Esophagus squamous epithelium (tissue), 5 donors: Measurements from ENCODE around the gene ANKHD1. TPM values are rescaled to one million over a fixed set of nuclear protein-coding genes. Genes with fewer than 3 reads are reported as not detected.

ENCODE experiments used
- DNase-seq: peaks from one replicate; lab custom pipeline; 2025; lab: John Stamatoyannopoulos, UW
- H3K27ac ChIP-seq, 4 donors: fragments of 200-600 bp; sonication (generic); one replicate each; pipeline ENCODE4 v1.5.1; 2016 to 2019; ENCODE audit warnings: mild to moderate bottlenecking in 1 of 4
- H3K27me3 ChIP-seq, 4 donors: fragments of 200-600 bp; sonication (generic); 1 replicate in 3 of 4; 2 replicates in 1 of 4; pipeline versions ENCODE4 v1.5.1 to v1.6.0; 2017 to 2021; ENCODE audit warnings: antibody characterized with exemption in 1 of 4
- H3K36me3 ChIP-seq, 3 donors: fragments of 200-600 bp; sonication (generic); one replicate each; pipeline ENCODE4 v1.5.1; 2016 to 2019
- H3K4me1 ChIP-seq, 3 donors: fragments of 200-600 bp; sonication (generic); one replicate each; pipeline ENCODE4 v1.5.1; 2017 to 2019
- H3K4me3 ChIP-seq, 4 donors: fragments of 200-600 bp; sonication (generic); 1 replicate in 3 of 4; 2 replicates in 1 of 4; pipeline ENCODE4 v1.5.1; 2016 to 2019; ENCODE audit warnings: mild to moderate bottlenecking in 2 of 4, moderate library complexity in 1 of 4
- H3K9me3 ChIP-seq, 3 donors: fragments of 200-600 bp; sonication (generic); one replicate each; pipeline ENCODE4 v1.5.1; 2016 to 2019
- CTCF ChIP-seq, 6 experiments: fragments of 450-650 bp in 4 of 6; fragments of 200-600 bp in 2 of 6; sonication (generic) in 2 of 6; IDR thresholded peaks; one replicate each; pipeline ENCODE4 v1.5.1; 2016 to 2019; ENCODE audit warnings: antibody characterized with exemption in 6 of 6, mild to moderate bottlenecking in 4 of 6, moderate library complexity in 4 of 6
- POLR2A ChIP-seq, 4 donors: fragments of 450-650 bp; IDR thresholded peaks; one replicate each; pipeline ENCODE4 v1.6.1; 2017; ENCODE audit warnings: antibody characterized with exemption in 4 of 4, mild to moderate bottlenecking in 4 of 4, moderate library complexity in 3 of 4
- WGBS, 2 donors: methylation state at CpG; one replicate each; pipeline ENCODE4 v1.1.5; 2018; 5-methylcytosine and 5-hydroxymethylcytosine counted together
- intact Hi-C: fragments of 100-400 bp; cut with DNase I; formaldehyde crosslinking; loops from one replicate; pipeline ENCODE4 v1.15.0; 2022
- total RNA-seq, 4 donors: library from RNA; depleted of rRNA; stranded (reverse); fragments of >200 nt; gene quantifications; one replicate each; pipeline ENCODE4 v1.1.0, GENCODE V29; 2016
- donor health status: DM: yes; HTN: yes; CAD: no.

ANKHD1 gene
- total RNA-seq, 4 donors from 2014 or later: 55.7 to 130 (median 87.2) TPM

- no peak for DNase-seq
- H3K27ac ChIP-seq: peak overlapping the region in 3 of 4 donors; percentile 68 to 83 (median 70)
- no peaks in the 10 kb centered on the region for H3K9me3 ChIP-seq
- 90 to 100% methylated on average over 1 of the region's 1 CpG for WGBS, 2 donors
- H3K27me3 ChIP-seq: no peaks in the 10 kb centered on the region
- intact Hi-C loops: no loop called here
- peaks cover 8 to 46% (median 14%) of the 10 kb centered on the region in 3 donors for H3K36me3 ChIP-seq
- H3K4me1 ChIP-seq: peaks cover 5 to 66% (median 36%) of the 10 kb centered on the region in 3 donors
- no peak for TF ChIP-seq CTCF (IDR thresholded peaks at IDR 0.05)
- TF ChIP-seq POLR2A (IDR thresholded peaks at IDR 0.05): no peak
- H3K4me3 ChIP-seq: no peak overlapping the region
Observed at GRCh38 chr5:140570488-140570887, 168.9 kb downstream of the ANKHD1 start.

- 59 to 60% methylated on average over 2 of the region's 5 CpGs for whole genome bisulfite sequencing, 2 donors
- TF ChIP-seq POLR2A (IDR thresholded peaks at IDR 0.05): no peak
- TF ChIP-seq CTCF (IDR thresholded peaks at IDR 0.05): no peak
- Histone ChIP-seq H3K27me3 (no peaks in the 10 kb centered on the region), H3K36me3 (peaks cover 8 to 44% (median 14%) of the 10 kb centered on the region in 3 donors), H3K4me3 (no peak overlapping the region), H3K4me1 (peaks cover 5 to 60% (median 30%) of the 10 kb centered on the region in 3 donors), H3K9me3 (no peaks in the 10 kb centered on the region), H3K27ac (peak overlapping the region in 3 of 4 donors; percentile 68 to 83 (median 70))
- DNase-seq: no peak
- intact Hi-C loops: no loop called here
Observed at GRCh38 chr5:140571105-140571504, 169.5 kb downstream of the ANKHD1 start.

- Histone ChIP-seq H3K4me3 (no peak overlapping the region), H3K27me3 (no peaks in the 10 kb centered on the region), H3K36me3 (peaks cover 0 to 18% (median 0%) of the 10 kb centered on the region in 3 donors), H3K4me1 (peaks cover 3 to 34% (median 6%) of the 10 kb centered on the region in 3 donors), H3K27ac (peak overlapping the region in 1 of 4 donors; percentile 20), H3K9me3 (no peaks in the 10 kb centered on the region)
- DNase-seq: no peak
- TF ChIP-seq CTCF (IDR thresholded peaks at IDR 0.05): no peak
- no peak for TF ChIP-seq POLR2A (IDR thresholded peaks at IDR 0.05)
- 94 to 96% methylated on average over 5 to 7 of the region's 7 CpGs for WGBS, 2 donors
- intact Hi-C loops: no loop called here
Observed at GRCh38 chr5:140573683-140574082, 172.1 kb downstream of the ANKHD1 start.

GRCh38 chr5:140574165-140574564 lies 172.5 kb downstream of the ANKHD1 start:
- H3K36me3 ChIP-seq: peaks cover 0 to 13% (median 0%) of the 10 kb centered on the region in 3 donors
- no peaks in the 10 kb centered on the region for H3K27me3 ChIP-seq
- no peaks in the 10 kb centered on the region for H3K9me3 ChIP-seq
- no peak for DNase-seq
- no peak overlapping the region for H3K4me3 ChIP-seq
- WGBS, 2 donors: 56 to 62% methylated on average over 3 of the region's 3 CpGs
- intact Hi-C loops: no loop called here
- TF ChIP-seq CTCF (IDR thresholded peaks at IDR 0.05): no peak
- TF ChIP-seq POLR2A (IDR thresholded peaks at IDR 0.05): no peak
- peaks cover 0 to 29% (median 4%) of the 10 kb centered on the region in 3 donors for H3K4me1 ChIP-seq
- no peak overlapping the region for H3K27ac ChIP-seq

GRCh38 chr5:140575309-140575708 lies 173.7 kb downstream of the ANKHD1 start:
- DNase-seq: no peak
- Histone ChIP-seq H3K27me3 (no peaks in the 10 kb centered on the region), H3K9me3 (no peaks in the 10 kb centered on the region), H3K4me3 (no peak overlapping the region), H3K27ac (no peak overlapping the region), H3K36me3 (peaks cover 0 to 5% (median 0%) of the 10 kb centered on the region in 3 donors), H3K4me1 (peaks cover 0 to 18% (median 4%) of the 10 kb centered on the region in 3 donors)
- intact Hi-C loops: no loop called here
- TF ChIP-seq POLR2A (IDR thresholded peaks at IDR 0.05): no peak
- peak in 5 of 6 experiments; percentile 11 to 49 (median 30) for TF ChIP-seq CTCF (IDR thresholded peaks at IDR 0.05)
- whole genome bisulfite sequencing, 2 donors: 73 to 80% methylated on average over 4 to 7 of the region's 8 CpGs
